Stimulated activated naive B cell treated with anti-CD40 and anti-IgM and Interleukin-4, amounts not matched to agents 10 μg/mL and 1 μg/mL and 100 μg/mL, for 72 hours (primary cell): ENCODE results near the gene SSBP2.
"Not testable (repeated sequence)": the region's sequence is repeated elsewhere in the genome, so short reads cannot be mapped to it uniquely, and the experiment has no call there.

Source experiments
- ATAC-seq, 2 donors: fragments of 150-1000 bp; cut with Tn5 transposase; replicated peaks; 2 replicates each; pipeline ENCODE4 v1.10.0; 2021; ENCODE audit warnings: moderate library complexity in 1 of 2
- DNase-seq: peaks from one replicate; pipeline ENCODE4 v3.0.0; 2021
- H3K27ac Mint-ChIP-seq: one replicate; pipeline ENCODE4 v1.8.0; 2022; ENCODE audit warnings: mild to moderate bottlenecking, mixed read lengths
- H3K27me3 Mint-ChIP-seq, 2 donors: one replicate each; pipeline ENCODE4 v1.8.0; 2022; ENCODE audit warnings: mixed read lengths in 2 of 2
- H3K36me3 Mint-ChIP-seq, 2 donors: one replicate each; pipeline ENCODE4 v1.8.0; 2022; ENCODE audit warnings: mixed read lengths in 2 of 2, mild to moderate bottlenecking in 1 of 2
- H3K4me1 Mint-ChIP-seq, 2 donors: one replicate each; pipeline ENCODE4 v1.8.0; 2022; ENCODE audit warnings: mixed read lengths in 2 of 2, mild to moderate bottlenecking in 1 of 2
- H3K4me3 Mint-ChIP-seq, 2 donors: one replicate each; pipeline ENCODE4 v1.8.0; 2022; ENCODE audit warnings: mild to moderate bottlenecking in 2 of 2, mixed read lengths in 2 of 2, moderate library complexity in 1 of 2
- H3K9me3 Mint-ChIP-seq, 2 donors: one replicate each; pipeline ENCODE4 v1.8.0; 2022; ENCODE audit warnings: mixed read lengths in 2 of 2, mild to moderate bottlenecking in 1 of 2

Gene SSBP2

DNA sequence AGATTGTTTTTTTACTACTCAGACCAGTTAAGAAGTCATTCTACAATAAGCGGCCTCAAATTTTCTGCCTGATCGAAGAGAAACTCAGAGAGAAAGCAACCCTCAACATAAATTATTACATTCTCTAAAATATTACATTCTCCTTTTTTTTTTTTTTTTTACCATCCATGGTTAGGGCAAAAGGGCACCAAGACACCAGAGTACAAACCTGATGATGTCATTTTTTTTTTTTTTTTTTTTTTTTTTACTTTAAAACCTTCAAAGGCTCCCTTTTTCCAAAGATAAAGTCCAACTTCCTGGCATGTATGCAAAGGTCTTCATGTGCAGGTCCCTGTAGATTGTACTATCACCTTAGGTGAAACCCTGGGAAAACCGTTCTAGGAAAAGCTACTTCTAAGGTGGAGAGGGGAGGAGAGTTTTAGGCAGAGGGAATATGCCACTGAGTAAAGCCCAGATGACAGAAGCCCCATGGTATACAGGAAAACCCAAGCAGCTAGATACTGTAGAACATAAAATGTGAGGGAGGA is 104.4 kb downstream of the SSBP2 start:
- Mint-ChIP-seq H3K4me3 (no peak overlapping the region), H3K36me3 (peaks cover 4 to 15% of the 10 kb centered on the region in 2 donors), H3K27me3 (no peaks in the 10 kb centered on the region), H3K4me1 (peaks cover 4% of the 10 kb centered on the region in 2 donors), H3K27ac (no peak overlapping the region), H3K9me3 (no peaks in the 10 kb centered on the region)
- no peak for ATAC-seq
- DNase-seq, result no peak

DNA sequence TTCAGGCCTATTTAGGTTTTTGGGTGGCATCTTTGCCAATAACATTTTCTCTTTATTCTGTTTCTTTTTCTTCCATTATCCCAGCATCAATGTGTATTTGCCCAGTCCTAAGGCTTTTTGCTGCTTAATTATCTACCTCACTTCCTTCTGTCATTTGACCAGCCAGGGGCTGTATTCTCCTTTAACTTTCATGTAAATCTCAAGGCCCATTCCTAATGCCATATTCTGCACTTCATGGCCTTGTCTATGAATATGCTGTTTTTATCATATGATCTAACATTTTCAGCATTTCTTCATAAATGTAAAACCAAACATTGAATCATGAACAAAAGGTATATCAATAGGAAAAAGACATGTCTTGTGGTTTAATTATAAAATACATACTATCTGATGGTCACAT is 108.7 kb downstream of the SSBP2 start:
- Mint-ChIP-seq H3K9me3 (no peaks in the 10 kb centered on the region), H3K36me3 (peaks cover 10 to 19% of the 10 kb centered on the region in 2 donors), H3K27ac (no peak overlapping the region), H3K4me1 (peaks cover 4 to 10% of the 10 kb centered on the region in 2 donors), H3K4me3 (no peak overlapping the region), H3K27me3 (no peaks in the 10 kb centered on the region)
- DNase-seq (no peak), ATAC-seq (no peak)

DNA sequence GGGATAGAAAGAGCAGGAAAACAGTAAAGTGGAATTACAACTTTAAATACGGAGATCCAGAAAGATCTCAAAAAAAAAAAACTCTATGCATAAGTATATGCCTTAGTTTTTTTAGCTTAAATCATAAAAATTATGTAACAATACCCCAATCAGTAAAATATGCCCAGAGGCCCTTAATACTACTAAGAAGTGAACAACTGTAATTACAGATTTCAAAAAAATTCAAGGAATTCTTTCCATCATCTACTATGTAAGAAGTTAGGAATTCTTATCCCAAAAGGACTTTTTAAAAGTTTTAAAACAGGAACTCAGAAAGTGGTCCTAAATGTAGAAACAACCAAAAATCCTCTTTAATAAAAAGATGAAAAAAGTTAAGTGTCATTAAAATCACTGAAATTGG is 111.3 kb downstream of the SSBP2 start:
- Mint-ChIP-seq H3K27ac (no peak overlapping the region), H3K4me3 (no peak overlapping the region), H3K36me3 (peaks cover 15 to 16% of the 10 kb centered on the region in 2 donors), H3K27me3 (no peaks in the 10 kb centered on the region), H3K9me3 (no peaks in the 10 kb centered on the region), H3K4me1 (peaks cover 4 to 13% of the 10 kb centered on the region in 2 donors)
- ATAC-seq (no peak), DNase-seq (no peak)

DNA sequence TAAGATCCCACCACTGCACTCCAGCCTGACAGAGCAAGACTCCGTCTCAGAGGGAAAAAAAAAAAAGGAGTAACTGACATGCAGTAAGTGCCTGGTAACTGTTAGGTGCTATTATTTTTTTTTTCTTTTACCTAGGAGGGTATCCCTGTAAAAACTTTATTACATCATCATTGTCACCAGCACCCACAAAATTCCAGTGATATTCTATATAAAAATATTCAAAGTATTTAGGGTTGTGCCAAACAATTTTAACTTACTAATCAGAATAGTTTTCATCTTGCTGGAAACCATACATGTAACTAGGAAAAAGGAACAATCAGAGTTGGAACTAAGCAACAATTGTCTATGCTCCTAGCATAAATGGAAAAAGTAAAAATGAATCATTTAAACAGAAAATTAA is 112.4 kb downstream of the SSBP2 start:
- no peak for DNase-seq
- no peak for ATAC-seq
- Mint-ChIP-seq H3K27ac (no peak overlapping the region), H3K36me3 (peaks cover 11 to 13% of the 10 kb centered on the region in 2 donors), H3K4me1 (peaks cover 4 to 13% of the 10 kb centered on the region in 2 donors), H3K9me3 (no peaks in the 10 kb centered on the region), H3K27me3 (no peaks in the 10 kb centered on the region), H3K4me3 (no peak overlapping the region)

DNA sequence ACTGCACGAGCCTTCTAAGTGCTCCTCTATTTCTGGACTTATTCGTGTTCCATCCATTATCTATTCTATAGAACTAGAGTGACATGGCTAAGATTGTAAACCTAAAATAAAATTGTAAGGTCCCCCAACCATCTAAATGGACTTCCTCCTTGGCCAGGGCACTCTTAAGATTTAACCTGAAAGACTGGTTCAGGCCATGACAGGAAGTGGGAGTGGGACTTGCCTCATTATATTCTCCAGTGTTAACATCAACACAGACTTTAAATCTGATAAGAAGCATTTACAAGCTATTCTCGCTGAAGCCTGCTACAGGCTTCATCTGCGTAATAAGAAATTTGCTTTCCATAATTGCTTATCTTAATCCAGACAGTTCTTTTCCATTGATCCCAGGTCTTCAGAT is 117.0 kb downstream of the SSBP2 start:
- H3K27ac Mint-ChIP-seq, result no peak overlapping the region
- H3K36me3 Mint-ChIP-seq, result peaks cover 10 to 17% of the 10 kb centered on the region in 2 donors
- peaks cover 3 to 4% of the 10 kb centered on the region in 2 donors for H3K9me3 Mint-ChIP-seq
- H3K4me3 Mint-ChIP-seq, result no peak overlapping the region
- no peak for DNase-seq
- H3K27me3 Mint-ChIP-seq, result no peaks in the 10 kb centered on the region
- ATAC-seq, result no peak
- peaks cover 6 to 12% of the 10 kb centered on the region in 2 donors for H3K4me1 Mint-ChIP-seq

DNA sequence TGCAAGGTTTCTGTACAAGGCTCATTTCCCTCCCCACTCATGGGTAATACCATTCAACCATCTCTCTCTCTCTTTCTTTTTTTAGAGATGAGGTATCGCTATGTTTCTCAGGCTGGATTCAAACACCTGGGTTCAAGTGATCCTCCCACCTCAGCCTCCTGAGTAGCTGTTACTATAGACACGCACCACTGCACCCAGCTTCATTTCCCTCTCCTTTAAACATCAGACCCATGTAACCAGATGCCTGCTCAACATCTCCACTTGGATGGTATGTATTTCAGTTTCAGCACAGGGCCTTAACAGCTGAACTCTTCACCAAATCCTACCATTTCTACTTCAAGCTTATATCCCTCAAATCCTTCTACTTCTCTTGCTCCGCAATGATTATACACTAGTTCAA is 117.4 kb downstream of the SSBP2 start:
- ATAC-seq (no peak), DNase-seq (no peak)
- H3K27ac Mint-ChIP-seq, result no peak overlapping the region
- no peaks in the 10 kb centered on the region for H3K27me3 Mint-ChIP-seq
- no peak overlapping the region for H3K4me3 Mint-ChIP-seq
- peaks cover 8 to 14% of the 10 kb centered on the region in 2 donors for H3K4me1 Mint-ChIP-seq
- peaks cover 14 to 21% of the 10 kb centered on the region in 2 donors for H3K36me3 Mint-ChIP-seq
- peaks cover 4 to 6% of the 10 kb centered on the region in 2 donors for H3K9me3 Mint-ChIP-seq

DNA sequence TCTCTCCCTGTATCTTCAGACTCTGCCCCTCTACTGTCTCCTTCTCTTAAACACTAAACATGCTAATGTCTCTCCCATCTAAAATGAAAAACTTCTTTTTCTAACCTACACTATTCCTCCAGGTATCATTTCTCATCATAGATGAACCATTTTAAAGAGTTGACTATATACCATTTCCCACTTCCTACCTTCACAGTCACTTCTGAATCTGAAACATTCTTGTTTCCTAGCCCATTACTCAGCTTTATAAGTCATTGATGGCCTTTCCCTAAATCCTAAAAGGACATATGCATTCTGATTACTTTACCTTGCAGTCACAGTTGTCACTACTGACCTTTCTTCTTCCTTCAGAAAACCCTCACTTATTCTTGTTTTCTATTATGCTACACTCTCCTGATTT is 118.2 kb downstream of the SSBP2 start:
- Mint-ChIP-seq H3K36me3 (peaks cover 20 to 26% of the 10 kb centered on the region in 2 donors), H3K4me3 (no peak overlapping the region), H3K9me3 (peaks cover 4 to 6% of the 10 kb centered on the region in 2 donors), H3K4me1 (peaks cover 8 to 22% of the 10 kb centered on the region in 2 donors), H3K27ac (no peak overlapping the region), H3K27me3 (no peaks in the 10 kb centered on the region)
- DNase-seq (no peak), ATAC-seq (peak; percentile 24 to 44)

DNA sequence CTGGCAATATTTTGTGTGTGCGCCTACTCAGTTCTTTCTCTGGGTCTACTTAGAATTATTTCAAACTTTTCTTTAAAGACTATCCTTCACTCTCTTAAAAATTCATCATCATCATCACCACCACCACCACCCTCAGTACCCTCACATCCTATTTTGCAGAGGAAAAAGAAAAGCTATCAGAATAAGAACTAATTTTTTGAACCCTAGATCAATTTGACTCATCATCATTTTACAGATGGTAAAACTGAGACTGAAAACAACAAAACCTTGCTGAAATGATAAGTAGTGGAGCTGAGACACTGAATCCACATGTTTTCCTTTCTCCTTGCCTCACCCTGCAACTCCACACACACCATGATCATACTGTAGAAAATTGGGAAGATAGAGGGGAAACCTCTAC is 119.3 kb downstream of the SSBP2 start:
- DNase-seq, result no peak
- peaks cover 4 to 6% of the 10 kb centered on the region in 2 donors for H3K9me3 Mint-ChIP-seq
- H3K4me1 Mint-ChIP-seq, result peaks cover 11 to 18% of the 10 kb centered on the region in 2 donors
- no peak overlapping the region for H3K4me3 Mint-ChIP-seq
- peaks cover 24 to 26% of the 10 kb centered on the region in 2 donors for H3K36me3 Mint-ChIP-seq
- H3K27me3 Mint-ChIP-seq, result no peaks in the 10 kb centered on the region
- peak in 1 of 2 donors; percentile 1 for ATAC-seq
- H3K27ac Mint-ChIP-seq, result no peak overlapping the region

DNA sequence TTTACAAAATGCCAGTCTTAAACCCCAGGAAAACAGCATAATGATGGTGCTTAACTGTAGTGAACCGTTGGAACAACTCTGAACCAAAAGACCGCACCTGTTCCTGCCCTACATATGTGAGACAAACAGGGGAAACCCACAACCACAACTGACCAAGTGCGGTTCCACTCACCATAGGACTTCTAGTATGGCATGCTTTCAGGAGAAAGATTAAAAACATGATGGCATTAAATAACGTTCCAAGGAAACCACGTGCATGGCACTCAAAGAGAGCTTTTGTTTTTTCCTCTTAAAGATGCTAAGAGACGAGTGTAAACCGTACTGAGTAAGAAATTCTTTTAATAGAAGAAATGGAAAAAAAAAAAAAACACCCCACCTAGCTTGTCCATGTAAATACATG is 119.8 kb downstream of the SSBP2 start:
- peaks cover 24 to 27% of the 10 kb centered on the region in 2 donors for H3K36me3 Mint-ChIP-seq
- peak; percentile 61 for DNase-seq
- H3K27ac Mint-ChIP-seq, result no peak overlapping the region
- no peak overlapping the region for H3K4me3 Mint-ChIP-seq
- H3K27me3 Mint-ChIP-seq, result no peaks in the 10 kb centered on the region
- peak; percentile 87 to 91 for ATAC-seq
- H3K9me3 Mint-ChIP-seq, result peaks cover 4 to 6% of the 10 kb centered on the region in 2 donors
- H3K4me1 Mint-ChIP-seq, result peaks cover 11 to 18% of the 10 kb centered on the region in 2 donors

DNA sequence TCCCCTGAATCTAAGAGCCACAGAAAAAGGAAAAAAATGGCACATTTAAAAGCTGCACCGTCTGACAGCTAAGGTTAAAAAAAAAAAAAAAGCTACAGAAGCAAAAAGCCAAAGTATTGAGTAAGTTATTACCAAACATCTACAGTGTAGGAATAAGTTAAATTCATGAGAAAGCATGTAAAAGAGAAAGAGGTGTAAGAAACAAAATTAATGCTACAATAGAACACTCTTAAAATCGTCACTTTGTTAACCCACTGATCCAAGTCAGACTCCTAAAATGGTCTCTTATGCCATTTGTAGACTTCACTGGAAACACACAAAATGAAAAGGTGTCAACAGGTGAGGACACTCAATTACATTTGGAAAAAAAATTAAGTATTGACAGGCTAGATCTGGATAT is 120.2 kb downstream of the SSBP2 start:
- H3K9me3 Mint-ChIP-seq, result peaks cover 4 to 6% of the 10 kb centered on the region in 2 donors
- DNase-seq, result no peak
- peak; percentile 51 to 69 for ATAC-seq
- peak overlapping the region; percentile 94 for H3K27ac Mint-ChIP-seq
- peaks cover 11 to 18% of the 10 kb centered on the region in 2 donors for H3K4me1 Mint-ChIP-seq
- H3K27me3 Mint-ChIP-seq, result no peaks in the 10 kb centered on the region
- H3K4me3 Mint-ChIP-seq, result peak overlapping the region; percentile 39
- H3K36me3 Mint-ChIP-seq, result peaks cover 24 to 25% of the 10 kb centered on the region in 2 donors

DNA sequence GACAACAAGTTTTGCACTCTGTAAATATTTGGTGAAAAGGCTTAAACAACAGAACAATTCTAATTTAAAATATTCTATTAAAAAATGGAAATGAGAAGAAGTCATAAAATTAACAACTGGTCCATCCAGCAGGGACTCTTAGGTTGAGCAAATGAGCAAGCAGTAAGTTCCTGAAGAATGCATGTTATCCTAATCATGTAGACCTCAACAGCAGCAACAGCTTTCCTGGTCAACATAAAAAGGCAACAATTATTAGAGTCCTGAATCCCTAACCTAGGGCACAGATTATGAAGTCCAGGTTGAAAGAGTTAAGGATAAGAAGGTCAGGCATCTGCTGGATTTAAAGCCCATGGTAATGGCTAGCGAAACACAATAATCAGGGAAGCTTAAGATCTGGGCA is 120.9 kb downstream of the SSBP2 start:
- Mint-ChIP-seq H3K9me3 (peaks cover 4 to 6% of the 10 kb centered on the region in 2 donors), H3K36me3 (peaks cover 24 to 28% of the 10 kb centered on the region in 2 donors), H3K27ac (no peak overlapping the region), H3K27me3 (no peaks in the 10 kb centered on the region), H3K4me3 (no peak overlapping the region), H3K4me1 (peaks cover 11 to 18% of the 10 kb centered on the region in 2 donors)
- ATAC-seq (no peak), DNase-seq (no peak)

DNA sequence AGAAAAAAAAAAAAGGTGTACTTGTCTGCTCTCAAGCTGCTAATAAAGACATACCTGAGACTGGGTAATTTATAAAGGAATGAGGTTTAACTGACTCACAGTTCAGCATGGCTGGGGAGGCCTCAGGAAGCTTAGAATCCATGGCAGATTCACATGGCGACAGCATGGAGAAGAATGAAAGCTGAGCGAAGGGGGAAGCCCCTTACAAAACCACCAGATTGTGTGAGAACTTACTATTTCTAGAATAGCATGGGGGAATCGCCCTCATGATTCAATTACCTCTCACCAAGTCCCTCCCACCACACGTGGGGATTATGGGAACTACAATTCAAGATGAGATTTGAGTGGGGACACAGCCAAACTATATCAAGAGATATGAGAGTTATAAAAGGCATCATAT is 122.8 kb downstream of the SSBP2 start:
- H3K27me3 Mint-ChIP-seq, H3K4me3 Mint-ChIP-seq, H3K9me3 Mint-ChIP-seq, DNase-seq, ATAC-seq: not testable (repeated sequence)
- Mint-ChIP-seq H3K27ac (peak overlapping the region; percentile 31), H3K4me1 (peaks cover 11 to 18% of the 10 kb centered on the region in 2 donors), H3K36me3 (peaks cover 24 to 28% of the 10 kb centered on the region in 2 donors)

DNA sequence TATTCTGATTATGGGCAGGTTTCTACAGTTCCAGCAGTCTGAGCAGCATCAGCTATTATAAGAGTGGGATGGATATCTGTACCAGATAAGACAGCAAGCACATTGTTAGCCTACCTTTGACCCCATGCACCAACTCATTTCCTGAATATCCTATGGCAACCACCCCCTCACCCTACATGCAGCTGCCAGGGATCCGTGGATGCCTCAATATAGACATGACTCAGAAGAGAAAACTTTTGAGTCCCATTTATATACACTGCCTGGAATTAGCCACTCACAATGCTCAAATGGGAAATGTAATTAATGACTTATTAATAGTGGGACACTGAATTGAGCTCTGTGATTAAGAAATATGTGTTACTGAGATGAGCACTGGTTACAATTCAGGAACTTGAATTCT is 124.4 kb downstream of the SSBP2 start:
- Mint-ChIP-seq H3K4me1 (peaks cover 11 to 18% of the 10 kb centered on the region in 2 donors), H3K4me3 (no peak overlapping the region), H3K27me3 (no peaks in the 10 kb centered on the region), H3K9me3 (peaks cover 4 to 7% of the 10 kb centered on the region in 2 donors), H3K27ac (no peak overlapping the region), H3K36me3 (peaks cover 24 to 30% of the 10 kb centered on the region in 2 donors)
- DNase-seq, result no peak
- no peak for ATAC-seq

DNA sequence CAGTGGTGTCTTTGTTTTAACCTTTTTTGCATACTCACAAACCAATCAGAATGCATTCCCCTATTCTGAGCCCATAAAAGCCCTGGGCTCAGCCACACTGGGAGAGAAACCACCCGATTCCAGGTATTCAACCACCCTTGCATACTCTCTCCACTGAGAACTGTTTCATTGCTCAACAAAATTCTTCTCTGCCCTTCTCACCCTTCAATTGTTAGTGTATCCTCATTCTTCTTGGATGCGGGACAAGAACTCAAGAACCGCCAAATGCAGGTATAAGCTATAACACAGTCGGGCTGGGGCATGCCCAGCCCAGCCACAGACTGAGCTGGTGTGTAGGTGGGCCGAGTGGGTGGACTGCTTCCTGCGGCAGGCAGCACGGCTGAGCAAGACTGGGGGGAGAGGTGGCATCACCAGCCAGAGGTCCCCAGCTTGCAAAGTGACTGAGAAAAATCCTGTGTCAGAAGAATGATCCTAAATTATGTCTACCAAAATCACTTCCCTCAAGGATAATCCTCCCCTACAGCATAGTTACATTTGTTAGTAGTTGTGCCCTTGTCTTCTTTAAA is 141.0 kb downstream of the SSBP2 start:
- no peak for DNase-seq
- no peak for ATAC-seq
- no peak overlapping the region for H3K4me3 Mint-ChIP-seq
- H3K27ac Mint-ChIP-seq, result no peak overlapping the region
- H3K9me3 Mint-ChIP-seq, result peaks cover 6 to 10% of the 10 kb centered on the region in 2 donors
- H3K27me3 Mint-ChIP-seq, result no peaks in the 10 kb centered on the region
- peaks cover 24 to 44% of the 10 kb centered on the region in 2 donors for H3K36me3 Mint-ChIP-seq
- peaks cover 5 to 9% of the 10 kb centered on the region in 2 donors for H3K4me1 Mint-ChIP-seq

DNA sequence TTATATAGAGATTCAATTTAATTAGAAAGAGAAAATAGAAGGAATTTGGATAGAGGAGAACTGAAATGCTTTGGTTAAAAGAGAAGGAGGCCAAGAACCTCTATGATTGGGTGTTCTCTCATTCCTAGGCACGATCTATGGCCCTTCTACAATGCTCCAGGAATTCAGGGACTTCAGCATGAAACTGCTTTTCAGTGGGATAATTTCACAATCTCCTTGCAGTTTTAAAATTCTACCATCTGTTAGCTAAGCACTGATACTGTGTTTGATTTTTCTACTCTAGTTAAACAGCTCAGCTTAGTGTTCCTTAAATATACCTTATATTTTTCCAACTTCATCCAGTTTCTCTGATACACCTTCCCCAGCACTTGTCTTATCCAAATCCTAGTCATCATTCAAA is 141.9 kb downstream of the SSBP2 start:
- Mint-ChIP-seq H3K27me3 (no peaks in the 10 kb centered on the region), H3K27ac (no peak overlapping the region), H3K4me3 (no peak overlapping the region), H3K4me1 (peaks cover 3 to 9% of the 10 kb centered on the region in 2 donors), H3K36me3 (peaks cover 18 to 35% of the 10 kb centered on the region in 2 donors), H3K9me3 (peaks cover 5% of the 10 kb centered on the region in 2 donors)
- DNase-seq (no peak), ATAC-seq (no peak)
